Omental fat pad (tissue), 4 donors: ENCODE results near the gene SCYGR6. TPM values are rescaled to one million over a fixed set of nuclear protein-coding genes. Genes with fewer than 3 reads are reported as not detected.
A peak's percentile ranks its signal among the peaks of the same experiment; 100 is the strongest.

Experiments
- ATAC-seq: fragments of 150-250 bp; one replicate; pipeline ENCODE4 v1.9.1; 2016; ENCODE audit warnings: mild to moderate bottlenecking, moderate library complexity; ENCODE audit not compliant: low FRiP score
- DNase-seq: peaks from one replicate; pipeline ENCODE4 v3.0.0-alpha.2; 2019; ENCODE audit warnings: low spot score
- CTCF ChIP-seq, 3 donors: fragments of 450-650 bp; IDR thresholded peaks; one replicate each; pipeline ENCODE4 v1.5.1; 2016 to 2017; ENCODE audit warnings: antibody characterized with exemption in 3 of 3, mild to moderate bottlenecking in 3 of 3, moderate library complexity in 2 of 3
- total RNA-seq, 4 donors: library from RNA; depleted of rRNA; stranded (reverse); fragments of >200 nt; gene quantifications; one replicate each; pipeline ENCODE4 v1.1.0, GENCODE V29; 2016

The SCYGR6 gene
- total RNA-seq, result not detected

GRCh38 chr2:227724394-227725039, at the start of gene SCYGR6:
TSS of gene SCYGR6 (minus strand) at chr2:227724757. CDS start at chr2:227724757, 0 bp downstream.
- DNase-seq, result no peak
- no peak for TF ChIP-seq CTCF (IDR thresholded peaks at IDR 0.05)
- no peak for ATAC-seq

GRCh38 chr2:227774011-227774624, 49.6 kb upstream of the SCYGR6 start:
- DNase-seq (no peak), ATAC-seq (no peak)
- no peak for TF ChIP-seq CTCF (IDR thresholded peaks at IDR 0.05)

GRCh38 chr2:227772932-227773331, 48.4 kb upstream of the SCYGR6 start:
- no peak for DNase-seq
- no peak for TF ChIP-seq CTCF (IDR thresholded peaks at IDR 0.05)
- no peak for ATAC-seq

- ATAC-seq (no peak), DNase-seq (no peak)
- no peak for TF ChIP-seq CTCF (IDR thresholded peaks at IDR 0.05)
Measured at GRCh38 chr2:227772197-227772661, 47.7 kb upstream of the SCYGR6 start.

GRCh38 chr2:227767830-227768229, 43.3 kb upstream of the SCYGR6 start:
- TF ChIP-seq CTCF (IDR thresholded peaks at IDR 0.05), result no peak
- DNase-seq (no peak), ATAC-seq (no peak)

- ATAC-seq (peak; percentile 96), DNase-seq (peak; percentile 67)
- TF ChIP-seq CTCF (IDR thresholded peaks at IDR 0.05), result peak in 2 of 3 donors; percentile 53 to 90
Measured at GRCh38 chr2:227766373-227766883, 41.9 kb upstream of the SCYGR6 start.
